ENCODE data around the gene DCAF17. TPM values are rescaled to one million over a fixed set of nuclear protein-coding genes. Genes with fewer than 3 reads are reported as not detected.

The DCAF17 gene
- total RNA-seq, 4 donors from 2014 or later = 12.0 to 22.8 (median 14.3) TPM

- intact Hi-C loops (cut with DNase I) = no loop called here
- no peaks in the 10 kb centered on the region for H3K9me3 ChIP-seq
- no peaks in the 10 kb centered on the region for H3K4me1 ChIP-seq
- 96% methylated on average over 9 of the region's 9 CpGs for WGBS
- no peak for TF ChIP-seq POLR2AphosphoS5 (IDR thresholded peaks at IDR 0.05)
- no peak for TF ChIP-seq POLR2A (IDR thresholded peaks at IDR 0.05; ENCODE audit: low read depth)
- TF ChIP-seq EP300 (IDR thresholded peaks at IDR 0.05) = no peak
- no peak for TF ChIP-seq CTCF (IDR thresholded peaks at IDR 0.05)
- DNase-seq (ENCODE audit: extremely low spot score) = no peak
- no peak overlapping the region for H3K27ac ChIP-seq (replicated peaks in 1 of 4)
- H3K27me3 ChIP-seq = no peaks in the 10 kb centered on the region
- no peak overlapping the region for H3K4me3 ChIP-seq
- H3K36me3 ChIP-seq = no peaks in the 10 kb centered on the region
Observed at GRCh38 chr2:171509945-171510731, 76.1 kb downstream of the DCAF17 start.

- H3K36me3 ChIP-seq = no peaks in the 10 kb centered on the region
- DNase-seq (ENCODE audit: extremely low spot score) = peak; percentile 19
- TF ChIP-seq POLR2AphosphoS5 (IDR thresholded peaks at IDR 0.05) = no peak
- TF ChIP-seq CTCF (IDR thresholded peaks at IDR 0.05) = no peak
- no peak for TF ChIP-seq EP300 (IDR thresholded peaks at IDR 0.05)
- TF ChIP-seq POLR2A (IDR thresholded peaks at IDR 0.05; ENCODE audit: low read depth) = no peak
- H3K27me3 ChIP-seq = no peaks in the 10 kb centered on the region
- H3K27ac ChIP-seq (replicated peaks in 1 of 4) = no peak overlapping the region
- no peaks in the 10 kb centered on the region for H3K9me3 ChIP-seq
- no peak overlapping the region for H3K4me3 ChIP-seq
- 63% methylated on average over 2 of the region's 2 CpGs for WGBS
- intact Hi-C loops (cut with DNase I) = no loop called here
- no peaks in the 10 kb centered on the region for H3K4me1 ChIP-seq
Observed at GRCh38 chr2:171512014-171512413, 78.0 kb downstream of the DCAF17 start.

- DNase-seq (ENCODE audit: extremely low spot score) = no peak
- intact Hi-C loops (cut with DNase I) = no loop called here
- no peaks in the 10 kb centered on the region for H3K36me3 ChIP-seq
- H3K27ac ChIP-seq (replicated peaks in 1 of 4) = no peak overlapping the region
- H3K27me3 ChIP-seq = no peaks in the 10 kb centered on the region
- no peak for TF ChIP-seq EP300 (IDR thresholded peaks at IDR 0.05)
- no peak for TF ChIP-seq POLR2AphosphoS5 (IDR thresholded peaks at IDR 0.05)
- no peak for TF ChIP-seq POLR2A (IDR thresholded peaks at IDR 0.05; ENCODE audit: low read depth)
- no peak for TF ChIP-seq CTCF (IDR thresholded peaks at IDR 0.05)
- WGBS = 45% methylated on average over 1 of the region's 1 CpG
- H3K9me3 ChIP-seq = no peaks in the 10 kb centered on the region
- H3K4me3 ChIP-seq = no peak overlapping the region
- no peaks in the 10 kb centered on the region for H3K4me1 ChIP-seq
Observed at GRCh38 chr2:171512683-171513195, 78.7 kb downstream of the DCAF17 start.

- H3K4me1 ChIP-seq = no peaks in the 10 kb centered on the region
- no peak overlapping the region for H3K4me3 ChIP-seq
- no peak for DNase-seq (ENCODE audit: extremely low spot score)
- no peaks in the 10 kb centered on the region for H3K36me3 ChIP-seq
- no peak overlapping the region for H3K27ac ChIP-seq (replicated peaks in 1 of 4)
- no peak for TF ChIP-seq POLR2AphosphoS5 (IDR thresholded peaks at IDR 0.05)
- no peak for TF ChIP-seq CTCF (IDR thresholded peaks at IDR 0.05)
- TF ChIP-seq EP300 (IDR thresholded peaks at IDR 0.05) = no peak
- TF ChIP-seq POLR2A (IDR thresholded peaks at IDR 0.05; ENCODE audit: low read depth) = no peak
- 60% methylated on average over 3 of the region's 3 CpGs for WGBS
- H3K27me3 ChIP-seq = no peaks in the 10 kb centered on the region
- intact Hi-C loops (cut with DNase I) = no loop called here
- H3K9me3 ChIP-seq = no peaks in the 10 kb centered on the region
Observed at GRCh38 chr2:171513719-171514160, 79.7 kb downstream of the DCAF17 start.
